WTC11 (cell line): ENCODE data around the gene RAD9A. TPM values are rescaled to one million over a fixed set of nuclear protein-coding genes. Genes with fewer than 3 reads are reported as not detected.

Experiments used
- ATAC-seq: fragments of 200-7000 bp; cut with Tn5 transposase; 2 replicates; pipeline ENCODE4 v1.10.0; 2021; ENCODE audit warnings: mild to moderate bottlenecking, moderate library complexity
- CTCF ChIA-PET: fragments of 300-600 bp; sonication (Branson Sonifier 250); formaldehyde crosslinking; loops from one replicate; lab custom pipeline; 2021; ENCODE audit warnings: antibody characterized with exemption; lab: Charles Lee
- POLR2A ChIA-PET: fragments of 350-600 bp; sonication (Branson Sonifier 250); formaldehyde crosslinking; loops from one replicate; lab custom pipeline; 2021; ENCODE audit warnings: antibody characterized with exemption; lab: Charles Lee
- DNase-seq: peaks from one replicate; pipeline ENCODE4 v3.0.0; 2021; ENCODE audit warnings: low spot score
- H3K27ac Mint-ChIP-seq: 2 replicates; pipeline ENCODE4 v1.8.0; 2021; ENCODE audit warnings: mixed read lengths
- H3K27me3 Mint-ChIP-seq: 2 replicates; pipeline ENCODE4 v1.8.0; 2021; ENCODE audit warnings: low read depth, mild to moderate bottlenecking, moderate library complexity, mixed read lengths
- H3K36me3 Mint-ChIP-seq: 2 replicates; pipeline ENCODE4 v1.8.0; 2021; ENCODE audit warnings: mixed read lengths
- H3K4me1 Mint-ChIP-seq: 2 replicates; pipeline ENCODE4 v1.8.0; 2022; ENCODE audit warnings: mixed read lengths
- H3K4me3 Mint-ChIP-seq: 2 replicates; pipeline ENCODE4 v1.8.0; 2021; ENCODE audit warnings: mild to moderate bottlenecking, moderate library complexity, mixed read lengths
- H3K9me3 Mint-ChIP-seq: 2 replicates; pipeline ENCODE4 v1.8.0; 2021; ENCODE audit warnings: mixed read lengths
- ATF1 ChIP-seq: sonication (generic); formaldehyde crosslinking; IDR thresholded peaks from 2 replicates; pipeline ENCODE4 v1.8.1; 2023; ENCODE audit warnings: mild to moderate bottlenecking, moderate library complexity, missing genetic modification reagents
- FOXP4 ChIP-seq: sonication (generic); formaldehyde crosslinking; IDR thresholded peaks from 2 replicates; pipeline ENCODE4 v1.8.0; 2022; ENCODE audit warnings: mild to moderate bottlenecking, missing genetic modification reagents
- GRHL2 ChIP-seq: fragments of 250-450 bp; sonication (Bioruptor Pico); IDR thresholded peaks from 2 replicates; pipeline ENCODE4 v1.8.0; 2022; ENCODE audit warnings: mild to moderate bottlenecking, moderate library complexity; ENCODE audit not compliant: insufficient replicate concordance, severe bottlenecking
- IRF2 ChIP-seq: sonication (generic); formaldehyde crosslinking; IDR thresholded peaks from 2 replicates; pipeline ENCODE4 v1.8.0; 2022; ENCODE audit warnings: low read depth, missing genetic modification reagents, borderline replicate concordance
- JAZF1 ChIP-seq: fragments of 250-450 bp; sonication (Bioruptor Pico); IDR thresholded peaks from 2 replicates; pipeline ENCODE4 v1.9.0; 2021; ENCODE audit warnings: moderate library complexity, mild to moderate bottlenecking, inconsistent platforms
- MYBL2 ChIP-seq: sonication (generic); formaldehyde crosslinking; IDR thresholded peaks from 2 replicates; pipeline ENCODE4 v1.8.1; 2023; ENCODE audit warnings: mild to moderate bottlenecking, moderate library complexity, missing genetic modification reagents
- NFATC4 ChIP-seq: fragments of 250-450 bp; sonication (Bioruptor Pico); IDR thresholded peaks from 2 replicates; pipeline ENCODE4 v1.9.0; 2021; ENCODE audit warnings: mild to moderate bottlenecking
- NR2C2 ChIP-seq: sonication (generic); formaldehyde crosslinking; IDR thresholded peaks from 2 replicates; pipeline ENCODE4 v1.8.0; 2022; ENCODE audit warnings: mild to moderate bottlenecking, missing genetic modification reagents
- RELA ChIP-seq: sonication (generic); formaldehyde crosslinking; IDR thresholded peaks from 2 replicates; pipeline ENCODE4 v1.8.1; 2022; ENCODE audit warnings: missing genetic modification reagents, mild to moderate bottlenecking, borderline replicate concordance
- TCF7 ChIP-seq: sonication (generic); formaldehyde crosslinking; IDR thresholded peaks from 2 replicates; pipeline ENCODE4 v1.8.0; 2022; ENCODE audit warnings: mild to moderate bottlenecking, low read depth, missing genetic modification reagents, moderate library complexity
- TEAD4 ChIP-seq: sonication (generic); formaldehyde crosslinking; IDR thresholded peaks from 2 replicates; pipeline ENCODE4 v1.8.0; 2022; ENCODE audit warnings: mild to moderate bottlenecking, missing genetic modification reagents
- ZMAT4 ChIP-seq: fragments of 250-450 bp; sonication (Bioruptor Pico); IDR thresholded peaks from 2 replicates; pipeline ENCODE4 v1.9.0; 2021; ENCODE audit warnings: mild to moderate bottlenecking
- ZNF138 ChIP-seq: sonication (generic); formaldehyde crosslinking; conservative IDR thresholded peaks from 2 replicates; pipeline ENCODE4 v1.8.1; 2022; ENCODE audit warnings: mild to moderate bottlenecking, moderate library complexity, missing genetic modification reagents
- ZNF423 ChIP-seq: fragments of 250-450 bp; sonication (Bioruptor Pico); IDR thresholded peaks from 2 replicates; pipeline ENCODE4 v2.1.2; 2022; ENCODE audit warnings: mild to moderate bottlenecking, moderate library complexity
- total RNA-seq: library from RNA; stranded (reverse); gene quantifications from 3 replicates; pipeline ENCODE4 v1.2.3, GENCODE V29; 2021
- TF ChIP-seq, protein P1 (sequence below): sonication (generic); formaldehyde crosslinking; IDR thresholded peaks from 2 replicates; pipeline ENCODE4 v1.8.1; 2023; ENCODE audit warnings: mild to moderate bottlenecking, missing genetic modification reagents
- TF ChIP-seq, protein P2 (sequence below): sonication (generic); formaldehyde crosslinking; IDR thresholded peaks from 2 replicates; pipeline ENCODE4 v1.8.1; 2022; ENCODE audit warnings: mild to moderate bottlenecking, missing genetic modification reagents, moderate library complexity, borderline replicate concordance

The RAD9A gene
- total RNA-seq, 1 experiment from 2014 or later, result 45.5 TPM

DNA sequence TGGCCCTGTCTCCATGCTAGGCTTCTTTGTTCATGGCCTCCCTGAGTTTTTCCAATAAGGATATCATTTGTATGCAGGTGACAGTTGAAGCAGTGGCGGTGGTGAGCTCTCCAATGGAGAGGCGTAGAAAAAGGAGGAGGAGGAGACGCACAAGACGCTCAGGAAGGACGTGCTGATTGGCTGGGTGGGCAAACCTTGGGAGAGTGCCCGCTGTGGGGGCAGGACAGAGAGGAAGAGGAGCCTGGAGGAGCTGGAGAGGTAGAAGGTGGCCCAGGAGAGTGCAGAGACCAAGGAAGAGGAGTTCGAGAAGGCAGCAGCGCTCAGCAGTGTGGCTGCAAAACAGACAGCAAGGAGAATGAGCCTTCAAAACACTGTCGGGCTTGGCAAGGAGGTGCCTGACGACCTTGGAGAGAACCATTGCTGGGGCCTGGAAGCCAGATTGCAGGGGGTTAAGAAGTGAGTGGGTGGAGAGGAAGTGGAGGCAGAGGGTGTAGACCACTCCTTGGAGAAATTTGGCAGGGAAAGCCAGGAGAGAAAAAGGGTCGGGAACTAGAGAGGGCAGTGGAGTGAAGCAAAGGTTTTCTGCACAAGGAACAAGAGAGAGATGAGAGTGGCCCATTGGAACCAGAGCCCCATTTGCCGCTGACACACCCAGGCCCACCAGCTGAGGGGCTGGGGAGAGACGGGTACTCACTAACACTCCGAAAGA is 25.9 kb upstream of the RAD9A start (continued):
- TF ChIP-seq, protein P1, sequence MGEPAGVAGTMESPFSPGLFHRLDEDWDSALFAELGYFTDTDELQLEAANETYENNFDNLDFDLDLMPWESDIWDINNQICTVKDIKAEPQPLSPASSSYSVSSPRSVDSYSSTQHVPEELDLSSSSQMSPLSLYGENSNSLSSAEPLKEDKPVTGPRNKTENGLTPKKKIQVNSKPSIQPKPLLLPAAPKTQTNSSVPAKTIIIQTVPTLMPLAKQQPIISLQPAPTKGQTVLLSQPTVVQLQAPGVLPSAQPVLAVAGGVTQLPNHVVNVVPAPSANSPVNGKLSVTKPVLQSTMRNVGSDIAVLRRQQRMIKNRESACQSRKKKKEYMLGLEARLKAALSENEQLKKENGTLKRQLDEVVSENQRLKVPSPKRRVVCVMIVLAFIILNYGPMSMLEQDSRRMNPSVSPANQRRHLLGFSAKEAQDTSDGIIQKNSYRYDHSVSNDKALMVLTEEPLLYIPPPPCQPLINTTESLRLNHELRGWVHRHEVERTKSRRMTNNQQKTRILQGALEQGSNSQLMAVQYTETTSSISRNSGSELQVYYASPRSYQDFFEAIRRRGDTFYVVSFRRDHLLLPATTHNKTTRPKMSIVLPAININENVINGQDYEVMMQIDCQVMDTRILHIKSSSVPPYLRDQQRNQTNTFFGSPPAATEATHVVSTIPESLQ, result no peak
- TF ChIP-seq ZMAT4 (CRISPR knock-in tag), result no peak
- TF ChIP-seq NFATC4, result no peak
- no peak for TF ChIP-seq TEAD4
- no peak for TF ChIP-seq RELA (CRISPR knock-in tag)
- no peak for TF ChIP-seq TCF7 (CRISPR knock-in tag)
- TF ChIP-seq, all 79 proteins: peak for 0

DNA sequence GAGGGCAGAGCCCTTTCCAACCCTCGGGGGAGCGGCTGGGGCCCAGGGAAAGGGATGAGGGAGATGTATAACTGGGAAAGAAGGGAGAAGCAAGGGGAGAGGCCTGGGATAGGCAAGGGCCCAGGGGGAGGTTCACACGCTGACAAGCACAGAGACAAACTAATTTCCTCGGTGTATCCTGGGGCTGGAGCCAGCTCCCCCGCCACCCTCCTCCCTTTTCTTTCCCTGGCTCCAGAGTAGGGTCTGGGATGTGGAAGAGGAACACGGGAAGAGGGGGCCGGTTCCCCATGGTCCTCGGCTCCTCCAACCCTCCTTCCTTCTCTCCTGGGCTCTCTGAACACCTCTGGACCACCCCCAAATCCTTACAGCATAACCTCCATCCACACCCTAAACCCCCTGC is 25.2 kb upstream of the RAD9A start:
- Mint-ChIP-seq H3K4me1 (peaks cover 28% of the 10 kb centered on the region), H3K9me3 (no peaks in the 10 kb centered on the region), H3K36me3 (no peaks in the 10 kb centered on the region), H3K27ac (no peak overlapping the region), H3K27me3 (peaks cover 79% of the 10 kb centered on the region), H3K4me3 (no peak overlapping the region)
- ATAC-seq (no peak), DNase-seq (no peak)
- TF ChIP-seq MYBL2 (CRISPR knock-in tag), result no peak
- ChIA-PET POLR2A (no interaction called here), CTCF (interaction anchor here (1.5 to 25.7 kb wide), 2 partner anchors 13 to 49 kb away, joined by 5 to 842 read pairs; partner anchors contain the start of gene POLD4)

GRCh38 chr11:67366961-67367760 is 24.6 kb upstream of the RAD9A start:
- CTCF ChIA-PET, result interaction anchor here (25.7 kb wide), 1 partner anchor 14 kb away, joined by 842 read pairs; the partner anchor contains the start of gene POLD4
- no peak for ATAC-seq
- no peak for DNase-seq
- Mint-ChIP-seq H3K4me3 (no peak overlapping the region), H3K4me1 (peaks cover 33% of the 10 kb centered on the region), H3K36me3 (no peaks in the 10 kb centered on the region), H3K27me3 (peaks cover 79% of the 10 kb centered on the region), H3K9me3 (no peaks in the 10 kb centered on the region), H3K27ac (no peak overlapping the region)
- TF ChIP-seq, protein P1, result no peak
- TF ChIP-seq FOXP4 (CRISPR knock-in tag), result no peak
- TF ChIP-seq ATF1 (CRISPR knock-in tag), result no peak
- POLR2A ChIA-PET, result no interaction called here

DNA sequence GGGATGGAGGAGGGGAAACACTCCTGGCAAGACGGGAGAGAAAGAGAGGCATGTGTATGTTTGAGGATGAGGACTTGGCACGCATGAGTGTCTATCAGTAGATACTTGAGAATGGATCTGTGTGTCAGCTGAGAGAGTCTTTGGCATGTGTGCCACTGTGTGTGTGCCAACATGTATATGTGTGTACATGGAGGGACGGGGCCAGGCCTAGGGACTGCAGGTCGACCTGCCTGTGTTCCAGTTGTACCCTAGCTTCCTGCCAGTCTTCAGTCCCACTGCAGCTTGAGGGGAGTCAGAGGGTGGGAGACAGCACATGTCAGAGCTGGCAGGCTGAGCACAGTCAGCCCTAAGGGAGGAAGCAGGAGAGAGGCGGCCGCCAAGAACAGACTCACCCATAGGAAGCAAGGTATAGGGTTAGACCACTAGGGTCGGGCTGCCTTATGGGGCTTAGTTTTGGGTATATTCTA is 24.0 kb upstream of the RAD9A start:
- H3K27ac Mint-ChIP-seq, result peak overlapping the region; percentile 19; the same call in 1 of the 2 replicates
- DNase-seq (no peak), ATAC-seq (no peak)
- H3K9me3 Mint-ChIP-seq, result no peaks in the 10 kb centered on the region
- peaks cover 33% of the 10 kb centered on the region for H3K4me1 Mint-ChIP-seq
- ChIA-PET POLR2A (no interaction called here), CTCF (interaction anchor here (25.7 kb wide), 1 partner anchor 14 kb away, joined by 842 read pairs; the partner anchor contains the start of gene POLD4)
- no peak overlapping the region for H3K4me3 Mint-ChIP-seq
- peaks cover 74% of the 10 kb centered on the region for H3K27me3 Mint-ChIP-seq
- no peaks in the 10 kb centered on the region for H3K36me3 Mint-ChIP-seq
- TF ChIP-seq NR2C2 (CRISPR knock-in tag), result no peak
- no peak for TF ChIP-seq MYBL2 (CRISPR knock-in tag)
- TF ChIP-seq GRHL2 (CRISPR knock-in tag), result no peak
- TF ChIP-seq, protein P1, result no peak
- no peak for TF ChIP-seq ZNF138 (CRISPR knock-in tag)
- TF ChIP-seq JAZF1 (CRISPR knock-in tag), result no peak
- no peak for TF ChIP-seq IRF2 (CRISPR knock-in tag)
- TF ChIP-seq, protein P2, sequence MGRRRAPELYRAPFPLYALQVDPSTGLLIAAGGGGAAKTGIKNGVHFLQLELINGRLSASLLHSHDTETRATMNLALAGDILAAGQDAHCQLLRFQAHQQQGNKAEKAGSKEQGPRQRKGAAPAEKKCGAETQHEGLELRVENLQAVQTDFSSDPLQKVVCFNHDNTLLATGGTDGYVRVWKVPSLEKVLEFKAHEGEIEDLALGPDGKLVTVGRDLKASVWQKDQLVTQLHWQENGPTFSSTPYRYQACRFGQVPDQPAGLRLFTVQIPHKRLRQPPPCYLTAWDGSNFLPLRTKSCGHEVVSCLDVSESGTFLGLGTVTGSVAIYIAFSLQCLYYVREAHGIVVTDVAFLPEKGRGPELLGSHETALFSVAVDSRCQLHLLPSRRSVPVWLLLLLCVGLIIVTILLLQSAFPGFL, result no peak
- TF ChIP-seq ZNF423 (CRISPR knock-in tag), result no peak
